AG04449 (cell line): ENCODE data around the gene GPANK1.

Experiments used
- CTCF ChIA-PET: fragments of 350-600 bp; formaldehyde crosslinking; extraction: SDS; loops from one replicate; lab custom pipeline; 2021; ENCODE audit warnings: antibody characterized with exemption; lab: Yijun Ruan, JAX
- POLR2A ChIA-PET: fragments of 400-600, 350-600 bp; formaldehyde crosslinking; extraction: SDS; loops from one replicate; lab custom pipeline; 2020; ENCODE audit warnings: antibody characterized with exemption, inconsistent platforms; lab: Yijun Ruan, JAX
- DNase-seq: peaks from one replicate; pipeline ENCODE4 v3.0.0-alpha.2; 2010; ENCODE audit warnings: low read depth, low spot score
- H3K4me3 ChIP-seq: 2 replicates; pipeline ENCODE4 v1.5.1; 2011; ENCODE audit warnings: low read depth, mild to moderate bottlenecking, control low read depth, low read length
- TF ChIP-seq, protein P1 (sequence below): IDR thresholded peaks from one replicate; pipeline ENCODE4 v1.5.1; 2011; ENCODE audit warnings: mild to moderate bottlenecking, moderate library complexity, low read length, control low read depth, inconsistent platforms; ENCODE audit not compliant: insufficient read depth; ENCODE audit errors: missing control alignments

Gene GPANK1

DNA sequence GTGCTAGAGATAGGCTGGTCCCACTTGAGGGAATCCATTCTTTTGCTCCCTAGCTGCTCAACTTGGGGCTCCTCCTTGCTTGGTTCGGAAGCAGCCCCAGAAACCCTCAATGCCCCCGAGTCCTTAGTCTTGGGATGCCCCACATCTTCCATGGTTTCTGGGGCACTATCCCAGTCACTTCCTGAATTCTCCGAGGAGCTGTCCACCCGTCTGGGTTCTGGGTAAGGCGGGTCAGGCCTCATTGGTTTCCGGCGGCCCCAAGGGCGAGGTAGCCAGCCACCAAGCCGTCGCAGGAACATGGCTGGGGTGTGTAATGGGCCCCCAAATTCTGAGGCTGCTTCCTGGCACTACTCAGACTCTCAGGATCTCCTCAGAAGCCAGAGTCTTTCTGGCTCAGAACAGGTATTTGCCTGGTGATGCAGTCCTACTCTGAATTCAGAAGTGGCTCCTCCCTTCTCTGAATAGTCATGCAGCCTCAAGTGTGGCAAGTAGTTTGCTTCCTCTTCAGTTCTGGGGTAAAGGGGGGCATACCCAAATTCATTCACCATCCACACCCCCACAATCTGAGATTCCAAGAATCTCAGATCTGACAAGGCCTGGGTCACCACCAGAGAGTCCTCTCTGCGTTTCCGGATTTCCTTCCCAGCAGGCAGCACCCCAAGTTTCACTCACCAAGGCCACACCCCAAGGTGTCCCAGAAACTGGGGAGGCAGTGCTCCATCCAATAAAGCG lies 5.0 kb downstream of the GPANK1 start:
- POLR2A ChIA-PET = interaction anchor here (0.6 to 1.7 kb wide), 5 partner anchors 8 to 168 kb away, joined by 3 to 15 read pairs (median 4); partner anchors contain the start of genes BAG6 and HSPA1B
- H3K4me3 ChIP-seq = peak overlapping the region; percentile 86
- TF ChIP-seq, protein P1, sequence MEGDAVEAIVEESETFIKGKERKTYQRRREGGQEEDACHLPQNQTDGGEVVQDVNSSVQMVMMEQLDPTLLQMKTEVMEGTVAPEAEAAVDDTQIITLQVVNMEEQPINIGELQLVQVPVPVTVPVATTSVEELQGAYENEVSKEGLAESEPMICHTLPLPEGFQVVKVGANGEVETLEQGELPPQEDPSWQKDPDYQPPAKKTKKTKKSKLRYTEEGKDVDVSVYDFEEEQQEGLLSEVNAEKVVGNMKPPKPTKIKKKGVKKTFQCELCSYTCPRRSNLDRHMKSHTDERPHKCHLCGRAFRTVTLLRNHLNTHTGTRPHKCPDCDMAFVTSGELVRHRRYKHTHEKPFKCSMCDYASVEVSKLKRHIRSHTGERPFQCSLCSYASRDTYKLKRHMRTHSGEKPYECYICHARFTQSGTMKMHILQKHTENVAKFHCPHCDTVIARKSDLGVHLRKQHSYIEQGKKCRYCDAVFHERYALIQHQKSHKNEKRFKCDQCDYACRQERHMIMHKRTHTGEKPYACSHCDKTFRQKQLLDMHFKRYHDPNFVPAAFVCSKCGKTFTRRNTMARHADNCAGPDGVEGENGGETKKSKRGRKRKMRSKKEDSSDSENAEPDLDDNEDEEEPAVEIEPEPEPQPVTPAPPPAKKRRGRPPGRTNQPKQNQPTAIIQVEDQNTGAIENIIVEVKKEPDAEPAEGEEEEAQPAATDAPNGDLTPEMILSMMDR = no peak
- no peak for DNase-seq
- CTCF ChIA-PET = interaction anchor here (0.7 to 3.1 kb wide), 6 partner anchors 8 to 205 kb away, joined by 3 to 13 read pairs (median 4); partner anchors contain the start of genes BAG6, LY6G5B and LY6G5C

DNA sequence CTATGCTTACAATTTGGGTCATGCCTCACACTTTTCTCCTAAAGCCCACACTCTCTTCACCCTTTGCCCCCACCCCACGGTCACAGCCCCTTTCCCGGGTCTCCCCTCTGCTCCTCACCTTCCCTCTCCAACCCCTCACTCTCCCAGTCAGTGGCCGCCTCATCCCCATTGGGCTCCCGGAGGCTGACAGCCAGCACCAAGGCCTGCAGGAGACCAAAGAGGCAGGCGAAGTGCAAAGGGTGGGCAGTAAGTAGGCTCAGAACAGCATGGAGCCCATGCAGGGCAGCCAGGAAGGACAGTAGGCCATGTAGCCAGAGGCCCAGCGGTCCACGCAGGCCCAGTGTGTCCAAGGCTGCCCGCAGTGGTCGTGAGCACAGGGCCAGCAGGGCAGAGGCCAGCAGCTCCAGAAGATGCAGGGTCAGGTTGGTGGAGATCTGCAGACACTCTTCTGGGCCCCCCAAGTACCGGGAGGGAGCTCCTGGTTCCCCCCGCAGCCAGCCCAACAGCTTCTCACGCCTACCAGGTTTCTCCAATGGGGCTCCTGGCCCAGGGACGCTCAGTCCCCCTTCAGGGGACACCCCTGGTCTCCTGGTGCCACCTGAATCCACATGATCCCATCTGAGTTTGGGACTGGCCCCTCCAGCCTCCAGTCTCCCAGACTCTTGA lies 5.7 kb downstream of the GPANK1 start:
- CTCF ChIA-PET = interaction anchor here (0.7 to 3.1 kb wide), 2 partner anchors 8 to 206 kb away, joined by 3 to 13 read pairs; partner anchors contain the start of gene BAG6
- POLR2A ChIA-PET = no interaction called here
- peak overlapping the region; percentile 86 for H3K4me3 ChIP-seq
- TF ChIP-seq, protein P1 = no peak
- no peak for DNase-seq

DNA sequence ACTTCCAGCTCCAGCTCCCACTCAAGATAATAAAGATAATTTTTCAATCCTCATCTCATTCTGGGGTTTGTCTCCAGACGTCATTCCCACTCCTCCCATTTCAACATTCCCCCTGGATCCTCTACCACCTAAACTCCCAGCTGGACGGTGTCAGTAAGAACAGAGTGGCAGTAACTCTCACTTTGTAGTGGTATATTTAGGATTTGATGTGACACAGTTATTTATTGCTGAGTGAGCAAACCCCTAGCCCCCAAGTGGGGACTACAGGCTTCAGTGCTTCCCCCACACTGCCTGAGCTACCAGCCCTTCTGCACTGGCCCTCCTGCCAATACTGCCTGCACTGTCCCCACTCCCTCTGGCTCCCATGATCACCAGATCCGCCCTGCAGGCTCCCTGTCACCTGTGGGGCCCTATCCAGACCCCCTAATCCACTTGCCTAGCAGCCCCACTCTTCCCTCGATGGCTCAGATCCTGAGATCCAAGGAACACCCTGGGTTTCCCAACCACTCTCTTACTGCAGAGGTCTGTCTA lies 6.6 kb downstream of the GPANK1 start:
- ChIA-PET POLR2A (no interaction called here), CTCF (no interaction called here)
- TF ChIP-seq, protein P1 = no peak
- H3K4me3 ChIP-seq = no peak overlapping the region
- DNase-seq = no peak

DNA sequence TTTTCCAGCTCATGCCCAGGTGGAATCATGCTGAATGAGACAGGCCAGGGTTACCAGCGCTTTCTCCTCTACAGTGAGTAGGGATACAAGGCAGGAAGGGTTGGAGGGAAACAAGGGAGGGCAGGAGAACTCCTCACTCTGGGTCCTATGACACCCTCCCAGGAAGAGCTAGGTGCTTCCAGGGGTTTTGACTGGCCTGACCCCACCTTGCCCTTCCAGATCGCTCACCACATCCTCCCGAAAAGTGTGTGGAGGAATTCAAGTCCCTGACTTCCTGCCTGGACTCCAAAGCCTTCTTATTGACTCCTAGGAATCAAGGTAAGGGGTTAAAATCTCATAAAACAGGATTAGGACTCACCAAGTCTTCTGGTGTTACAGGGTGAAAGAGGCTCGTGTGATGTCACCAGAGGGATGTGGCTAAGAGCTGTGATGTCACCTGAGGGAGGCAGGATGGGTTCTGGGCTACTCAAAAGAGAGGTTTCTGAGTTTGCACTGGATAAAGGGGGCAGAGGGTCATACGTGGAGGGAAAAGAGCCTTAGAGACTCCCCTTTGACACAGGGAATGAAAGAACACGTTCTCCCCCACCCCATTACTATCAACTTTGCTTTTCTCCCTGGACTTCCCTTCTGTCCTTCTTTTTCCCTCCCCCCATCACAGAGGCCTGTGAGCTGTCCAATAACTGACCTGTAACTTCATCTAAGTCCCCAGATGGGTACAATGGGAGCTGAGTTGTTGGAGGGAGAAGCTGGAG lies 7.2 kb downstream of the GPANK1 start:
- ChIA-PET CTCF (no interaction called here), POLR2A (no interaction called here)
- H3K4me3 ChIP-seq = no peak overlapping the region
- no peak for DNase-seq
- TF ChIP-seq, protein P1 = no peak

DNA sequence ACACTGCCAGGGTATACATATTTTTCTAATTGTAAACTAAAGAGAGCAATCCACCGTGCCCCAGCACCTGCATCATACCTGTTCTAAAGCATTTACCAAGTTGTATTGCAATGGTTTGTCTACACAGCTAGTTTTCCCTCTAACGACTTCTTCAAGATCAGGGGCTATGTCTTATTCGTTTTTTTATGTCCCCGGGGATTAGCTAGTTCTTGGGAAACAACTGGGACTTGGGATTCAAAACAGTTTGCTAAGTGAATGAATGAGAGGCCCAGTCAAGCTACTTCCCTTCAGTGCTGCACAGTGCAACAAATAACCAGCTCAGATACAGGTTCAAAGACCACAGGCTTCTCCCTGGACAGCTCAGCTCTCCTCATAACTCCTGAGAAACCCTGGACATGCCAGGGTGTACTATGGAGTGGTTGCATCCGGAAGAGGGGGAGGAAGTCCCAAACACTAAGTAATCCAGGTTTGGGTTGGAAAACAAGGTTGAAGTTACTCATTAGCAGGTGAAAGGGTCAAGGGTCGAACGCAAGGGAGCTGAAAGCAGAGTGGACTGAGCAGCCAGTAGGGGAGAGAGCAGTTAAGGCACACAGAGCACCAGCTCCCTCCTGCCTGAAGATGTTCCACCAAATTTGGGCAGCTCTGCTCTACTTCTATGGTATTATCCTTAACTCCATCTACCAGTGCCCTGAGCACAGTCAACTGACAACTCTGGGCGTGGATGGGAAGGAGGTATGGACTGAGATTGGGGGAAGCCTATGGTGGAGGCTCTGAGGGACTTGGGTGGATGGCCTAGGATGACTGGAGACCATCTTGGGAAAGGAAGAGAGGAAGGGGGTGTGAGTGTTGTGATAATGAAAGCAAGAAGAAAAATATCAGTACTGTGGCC lies 9.2 kb downstream of the GPANK1 start, which contains the start of gene APOM:
Gene APOM, plus strand, starts transcription at position 546 of the 889 bp plus-strand sequence. Its CDS starts 73 bp downstream, at position 619.
- no peak within 1 kb of the TSS for H3K4me3 ChIP-seq
- ChIA-PET POLR2A (interaction anchor here (1.1 kb wide), 1 partner anchor 159 kb away, joined by 3 read pairs; no protein-coding TSS in a partner anchor), CTCF (interaction anchor here (1.2 kb wide), 1 partner anchor 9 kb away, joined by 3 read pairs; the partner anchor contains the start of gene GPANK1)
- TF ChIP-seq, protein P1 = no peak
- no peak for DNase-seq
